HCT116 (cell line): ENCODE results near the gene IL1RAPL2. TPM values are rescaled to one million over a fixed set of nuclear protein-coding genes. Genes with fewer than 3 reads are reported as not detected.

Experiments
- ATAC-seq: fragments of 200-7000 bp; cut with Tn5 transposase; 2 replicates; pipeline ENCODE4 v1.9.1; 2020; ENCODE audit warnings: mild to moderate bottlenecking, moderate library complexity
- BruUV-seq: library from RNA; stranded (reverse); fragments of 400-500 nt; replicated peaks from 2 replicates; lab custom pipeline; 2021; lab: Mats Ljungman, UMichigan
- CTCF ChIA-PET: fragments of 300-600 bp; sonication (Branson Sonifier 250); formaldehyde crosslinking; loops from one replicate; lab custom pipeline; 2021; ENCODE audit warnings: antibody characterized with exemption; lab: Charles Lee
- POLR2A ChIA-PET: fragments of 300-600, 350-600 bp; sonication (Branson Sonifier 250); formaldehyde crosslinking; loops from one replicate; lab custom pipeline; 2021; ENCODE audit warnings: antibody characterized with exemption; lab: Charles Lee
- RAD21 ChIA-PET, 2 experiments: fragments of 300-600 bp; sonication (Branson Sonifier 250); formaldehyde crosslinking; loops; one replicate each; lab custom pipeline; 2023; ENCODE audit warnings: low total read pairs in 2 of 2; ENCODE audit not compliant: uncharacterized antibody in 2 of 2, unreplicated experiment in 2 of 2, low non-redundant PET in 1 of 2; lab: Charles Lee
- DNase-seq: peaks from one replicate; pipeline ENCODE4 v3.0.0-alpha.2; 2010; ENCODE audit warnings: low read depth, low spot score
- H2AFZ ChIP-seq: fragments of 200-600 bp; shearing (Covaris generic), sonication (generic); 2 replicates; pipeline ENCODE4 v1.6.1; 2017; ENCODE audit warnings: low read depth, mixed run types, mixed read lengths, antibody characterized with exemption, low read length; ENCODE audit not compliant: poor library complexity, severe bottlenecking
- H3K27ac ChIP-seq: 2 replicates; pipeline ENCODE4 v1.5.1; 2012; ENCODE audit warnings: low read depth, low read length
- H3K27me3 ChIP-seq: fragments of 200-600 bp; sonication (generic); 2 replicates; pipeline ENCODE4 v1.6.1; 2016; ENCODE audit warnings: mixed run types, low read length, mixed read lengths; ENCODE audit not compliant: insufficient read depth
- H3K36me3 ChIP-seq, 2 experiments: fragments of 200-500 bp in 1 of 2; fragments of 200-600 bp in 1 of 2; sonication (Bioruptor generic) in 1 of 2; sonication (generic) in 1 of 2; 2 replicates each; pipeline versions ENCODE4 v1.5.1 to v1.6.1; 2014 to 2016; ENCODE audit warnings: low read length in 2 of 2, inconsistent platforms in 1 of 2, mixed read lengths in 1 of 2, mixed run types in 1 of 2; ENCODE audit not compliant: insufficient read depth in 2 of 2, control insufficient read depth in 1 of 2
- H3K4me1 ChIP-seq, 2 experiments: fragments of 200-600 bp in 1 of 2; sonication (generic) in 1 of 2; 2 replicates each; pipeline versions ENCODE4 v1.5.1 to v1.6.1; 2012 to 2017; ENCODE audit warnings: low read length in 2 of 2, inconsistent platforms in 1 of 2, mild to moderate bottlenecking in 1 of 2, mixed read lengths in 1 of 2, mixed run types in 1 of 2, moderate library complexity in 1 of 2; ENCODE audit not compliant: insufficient read depth in 2 of 2, control insufficient read depth in 1 of 2
- H3K4me2 ChIP-seq: fragments of 200-600 bp; sonication (generic); 2 replicates; pipeline ENCODE4 v1.6.1; 2017; ENCODE audit warnings: mixed run types, low read length, mixed read lengths
- H3K4me3 ChIP-seq, 2 experiments: fragments of 200-600 bp in 1 of 2; sonication (generic) in 1 of 2; replicated peaks in 1 of 2; 2 replicates each; pipeline ENCODE4 v1.5.1; 2011 to 2016; ENCODE audit warnings: low read length in 2 of 2, control low read depth in 1 of 2, low read depth in 1 of 2, mild to moderate bottlenecking in 1 of 2, mixed read lengths in 1 of 2, mixed run types in 1 of 2
- H3K79me2 ChIP-seq: fragments of 200-600 bp; sonication (generic); 2 replicates; pipeline ENCODE4 v1.6.1; 2017; ENCODE audit warnings: mild to moderate bottlenecking, mixed run types, low read length, moderate library complexity, mixed read lengths; ENCODE audit not compliant: insufficient read depth
- H3K9ac ChIP-seq: fragments of 200-600 bp; sonication (generic); 2 replicates; pipeline ENCODE4 v1.6.1; 2016; ENCODE audit warnings: low read length, mixed read lengths
- H3K9me2 ChIP-seq: fragments of 200-600 bp; sonication (generic), shearing (Covaris generic); 2 replicates; pipeline ENCODE4 v1.6.1; 2017; ENCODE audit warnings: mixed run types, mild to moderate bottlenecking, moderate library complexity; ENCODE audit not compliant: insufficient read depth
- H3K9me3 ChIP-seq, 2 experiments: fragments of 200-500 bp in 1 of 2; fragments of 200-600 bp in 1 of 2; sonication (Bioruptor generic) in 1 of 2; sonication (generic) in 1 of 2; 2 replicates each; pipeline ENCODE4 v1.6.1; 2014 to 2017; ENCODE audit warnings: low read length in 2 of 2, mixed read lengths in 2 of 2, inconsistent platforms in 1 of 2, low read depth in 1 of 2, mild to moderate bottlenecking in 1 of 2, mixed run types in 1 of 2, moderate library complexity in 1 of 2; ENCODE audit not compliant: control insufficient read depth in 1 of 2, insufficient read depth in 1 of 2
- H4K20me1 ChIP-seq: fragments of 200-600 bp; sonication (generic), shearing (Covaris generic); 2 replicates; pipeline ENCODE4 v1.6.1; 2017; ENCODE audit warnings: mixed run types, mild to moderate bottlenecking, moderate library complexity; ENCODE audit not compliant: insufficient read depth
- ATF3 ChIP-seq: IDR thresholded peaks from 2 replicates; pipeline ENCODE4 v1.6.1; 2012
- CBX3 ChIP-seq: IDR thresholded peaks from 2 replicates; pipeline ENCODE4 v1.6.1; 2012; ENCODE audit warnings: low read depth
- CEBPB ChIP-seq: IDR thresholded peaks from 2 replicates; pipeline ENCODE4 v1.6.1; 2012; ENCODE audit warnings: low read depth
- CTCF ChIP-seq, 3 experiments: fragments of 200-600 bp in 1 of 3; sonication (generic) in 1 of 3; IDR thresholded peaks in 2 of 3; conservative IDR thresholded peaks in 1 of 3; 2 replicates each; pipeline ENCODE4 v1.5.1; 2012 to 2017; ENCODE audit warnings: low read depth in 2 of 3, low read length in 2 of 3, antibody characterized with exemption in 1 of 3, borderline replicate concordance in 1 of 3, control low read depth in 1 of 3, mild to moderate bottlenecking in 1 of 3, mixed read lengths in 1 of 3, mixed run types in 1 of 3, moderate library complexity in 1 of 3; ENCODE audit not compliant: insufficient read depth in 1 of 3
- ELF1 ChIP-seq: IDR thresholded peaks from 2 replicates; pipeline ENCODE4 v1.6.1; 2012; ENCODE audit warnings: low read depth, borderline replicate concordance
- EZH2phosphoT487 ChIP-seq: fragments of 200-600 bp; IDR thresholded peaks from 2 replicates; pipeline ENCODE4 v1.6.1; 2018; ENCODE audit warnings: antibody characterized with exemption, borderline replicate concordance
- JUND ChIP-seq: IDR thresholded peaks from 2 replicates; pipeline ENCODE4 v1.6.1; 2012
- MAX ChIP-seq: IDR thresholded peaks from 2 replicates; pipeline ENCODE4 v1.6.1; 2012
- POLR2AphosphoS5 ChIP-seq: IDR thresholded peaks from 2 replicates; pipeline ENCODE4 v1.6.1; 2011; ENCODE audit warnings: mild to moderate bottlenecking, low read depth, low read length, moderate library complexity
- RAD21 ChIP-seq: IDR thresholded peaks from 2 replicates; pipeline ENCODE4 v1.6.1; 2012; ENCODE audit warnings: low read depth, mild to moderate bottlenecking
- REST ChIP-seq: IDR thresholded peaks from 2 replicates; pipeline ENCODE4 v1.6.1; 2012; ENCODE audit warnings: low read depth
- SIN3A ChIP-seq: IDR thresholded peaks from 2 replicates; pipeline ENCODE4 v1.6.1; 2012; ENCODE audit warnings: low read depth
- SP1 ChIP-seq: IDR thresholded peaks from 2 replicates; pipeline ENCODE4 v1.6.1; 2012; ENCODE audit warnings: low read depth
- SRF ChIP-seq: IDR thresholded peaks from 2 replicates; pipeline ENCODE4 v1.6.1; 2012; ENCODE audit warnings: low read depth
- TCF7L2 ChIP-seq: IDR thresholded peaks from 2 replicates; pipeline ENCODE4 v1.7.0; 2011; ENCODE audit warnings: borderline replicate concordance, inconsistent platforms; ENCODE audit not compliant: insufficient read depth, insufficient read length; ENCODE audit errors: extremely low read depth
- YY1 ChIP-seq: IDR thresholded peaks from 2 replicates; pipeline ENCODE4 v1.6.1; 2011; ENCODE audit warnings: low read length, low read depth, moderate library complexity, mild to moderate bottlenecking; ENCODE audit not compliant: insufficient replicate concordance; ENCODE audit errors: extremely low read depth
- ZBTB33 ChIP-seq: IDR thresholded peaks from 2 replicates; pipeline ENCODE4 v1.6.1; 2011; ENCODE audit warnings: mild to moderate bottlenecking, low read length, moderate library complexity; ENCODE audit not compliant: insufficient replicate concordance; ENCODE audit errors: extremely low read depth
- ZFX ChIP-seq: fragments of 450-650 bp; IDR thresholded peaks from 2 replicates; pipeline ENCODE4 v1.6.1; 2017
- ZNF274 ChIP-seq: fragments of 200-500 bp; sonication (Bioruptor generic); IDR thresholded peaks from 2 replicates; pipeline ENCODE4 v1.6.1; 2014; ENCODE audit warnings: mild to moderate bottlenecking, low read depth, low read length, inconsistent platforms
- intact Hi-C: fragments of 100-400 bp; cut with micrococcal nuclease; formaldehyde crosslinking; loops from 2 replicates; pipeline ENCODE4 v1.10.0; 2022
- total RNA-seq: library from RNA; stranded (reverse); gene quantifications from one replicate; pipeline ENCODE4 v1.2.1, GENCODE V29; 2021; ENCODE audit not compliant: unreplicated experiment

IL1RAPL2 gene
- total RNA-seq, 1 experiment from 2014 or later = not detected

- TF ChIP-seq SRF (no peak), TCF7L2 (no peak), ELF1 (no peak), POLR2AphosphoS5 (no peak), CEBPB (no peak)
Observed at GRCh38 chrX:105050921-105051320, 484.9 kb downstream of the IL1RAPL2 start (continued).

GRCh38 chrX:105051364-105051763 lies 485.4 kb downstream of the IL1RAPL2 start:
- H2AFZ ChIP-seq = no peak overlapping the region
- no peak overlapping the region for H3K27ac ChIP-seq
- H3K4me1 ChIP-seq = no peaks in the 10 kb centered on the region
- H3K79me2 ChIP-seq = no peaks in the 10 kb centered on the region
- no peaks in the 10 kb centered on the region for H3K36me3 ChIP-seq
- no TSS peak for BruUV-seq
- no peak overlapping the region for H3K4me3 ChIP-seq
- intact Hi-C loops = no loop called here
- H3K9me2 ChIP-seq = no peaks in the 10 kb centered on the region
- DNase-seq (no peak), ATAC-seq (no peak)
- ChIA-PET POLR2A (no interaction called here), RAD21 (no interaction called here), CTCF (no interaction called here)
- no peaks in the 10 kb centered on the region for H3K9me3 ChIP-seq
- H3K9ac ChIP-seq = no peak overlapping the region
- H4K20me1 ChIP-seq = no peaks in the 10 kb centered on the region
- no peak for TF ChIP-seq EZH2phosphoT487
- TF ChIP-seq ZBTB33 = no peak
- no peak for TF ChIP-seq CBX3
- TF ChIP-seq TCF7L2 = no peak
- no peak for TF ChIP-seq SP1
- no peak for TF ChIP-seq CTCF (IDR thresholded peaks at IDR 0.05 in 2 of 3, conservative IDR thresholded peaks at IDR 0.05 in 1 of 3; ENCODE audit: borderline replicate concordance in 1 of 3, insufficient read depth in 1 of 3, low read depth in 2 of 3, low read length in 2 of 3)
- no peak for TF ChIP-seq RAD21
- TF ChIP-seq JUND = no peak
- no peak for TF ChIP-seq ATF3
- TF ChIP-seq MAX = no peak
- TF ChIP-seq SIN3A = no peak
- TF ChIP-seq ZNF274 = no peak
- TF ChIP-seq REST = no peak
- no peak for TF ChIP-seq ZFX
- no peak for TF ChIP-seq YY1
- TF ChIP-seq CEBPB = no peak
- H3K27me3 ChIP-seq = no peaks in the 10 kb centered on the region
- H3K4me2 ChIP-seq = no peak overlapping the region
